Activated T-cell treated with anti-CD3 and anti-CD28 coated beads, Interleukin-2, amount 50 U/mL, for 72 hours (primary cell): ENCODE data around the gene IRAK4. TPM values are rescaled to one million over a fixed set of nuclear protein-coding genes. Genes with fewer than 3 reads are reported as not detected.

Experiments used
- ATAC-seq, 2 donors: fragments of 150-1000 bp; cut with Tn5 transposase; replicated peaks in 1 of 2; 2 replicates each; pipeline ENCODE4 v1.10.0; 2021; ENCODE audit warnings: moderate library complexity in 2 of 2, mild to moderate bottlenecking in 1 of 2
- DNase-seq, 2 donors: peaks; one replicate each; pipeline ENCODE4 v3.0.0; 2021 to 2022; ENCODE audit warnings: mixed read lengths in 1 of 2
- H3K27ac Mint-ChIP-seq: one replicate; pipeline ENCODE4 v1.8.0; 2022; ENCODE audit warnings: mild to moderate bottlenecking, moderate library complexity, mixed read lengths
- H3K27me3 Mint-ChIP-seq: one replicate; pipeline ENCODE4 v1.8.0; 2022; ENCODE audit warnings: low read depth, mixed read lengths
- H3K36me3 Mint-ChIP-seq, 2 donors: one replicate each; pipeline ENCODE4 v1.8.0; 2022; ENCODE audit warnings: mixed read lengths in 2 of 2, mild to moderate bottlenecking in 1 of 2; ENCODE audit not compliant: insufficient read depth in 2 of 2
- H3K4me1 Mint-ChIP-seq: one replicate; pipeline ENCODE4 v1.8.0; 2022; ENCODE audit warnings: low read depth, mixed read lengths
- H3K4me3 Mint-ChIP-seq, 2 donors: one replicate each; pipeline ENCODE4 v1.8.0; 2022; ENCODE audit warnings: mild to moderate bottlenecking in 2 of 2, mixed read lengths in 2 of 2, moderate library complexity in 2 of 2
- H3K9me3 Mint-ChIP-seq, 2 donors: one replicate each; pipeline ENCODE4 v1.8.0; 2022; ENCODE audit warnings: mixed read lengths in 2 of 2
- total RNA-seq, 2 donors: library from RNA; stranded (reverse); gene quantifications; one replicate each; pipeline ENCODE4 v1.2.3, GENCODE V29; 2022

IRAK4 gene
- total RNA-seq, 2 donors from 2014 or later, result 41.4 TPM

GRCh38 chr12:43789941-43790340 lies 31.2 kb downstream of the IRAK4 start:
- Mint-ChIP-seq H3K27me3 (no peaks in the 10 kb centered on the region), H3K4me1 (no peaks in the 10 kb centered on the region)
- no peak for ATAC-seq

GRCh38 chr12:43795716-43796280 lies 37.0 kb downstream of the IRAK4 start:
- DNase-seq, result no peak
- H3K27me3 Mint-ChIP-seq, result no peaks in the 10 kb centered on the region
- no peak overlapping the region for H3K4me3 Mint-ChIP-seq
- H3K27ac Mint-ChIP-seq, result peak overlapping the region; percentile 63
- ATAC-seq, result no peak
- peaks cover 2 to 14% of the 10 kb centered on the region in 2 donors for H3K36me3 Mint-ChIP-seq
- H3K4me1 Mint-ChIP-seq, result peaks cover 9% of the 10 kb centered on the region
- no peaks in the 10 kb centered on the region for H3K9me3 Mint-ChIP-seq

More at GRCh38 chr12:43789941-43790340, 31.2 kb downstream of the IRAK4 start:
- H3K36me3 Mint-ChIP-seq, result peaks cover 2 to 4% of the 10 kb centered on the region in 2 donors
- no peak overlapping the region for H3K27ac Mint-ChIP-seq
- H3K4me3 Mint-ChIP-seq, result no peak overlapping the region
- no peak for DNase-seq
- no peaks in the 10 kb centered on the region for H3K9me3 Mint-ChIP-seq

GRCh38 chr12:43797561-43798217 lies 38.9 kb downstream of the IRAK4 start:
- Mint-ChIP-seq H3K27ac (peak overlapping the region; percentile 19), H3K4me1 (peaks cover 9% of the 10 kb centered on the region), H3K9me3 (no peaks in the 10 kb centered on the region), H3K4me3 (no peak overlapping the region), H3K36me3 (peaks cover 2 to 17% of the 10 kb centered on the region in 2 donors), H3K27me3 (no peaks in the 10 kb centered on the region)
- no peak for DNase-seq
- no peak for ATAC-seq

- ATAC-seq (no peak), DNase-seq (no peak)
- H3K27ac Mint-ChIP-seq, result peak overlapping the region; percentile 98
- peaks cover 24% of the 10 kb centered on the region for H3K4me1 Mint-ChIP-seq
- peak overlapping the region; percentile 92 to 100 for H3K4me3 Mint-ChIP-seq
- H3K36me3 Mint-ChIP-seq, result peaks cover 4 to 9% of the 10 kb centered on the region in 2 donors
- no peaks in the 10 kb centered on the region for H3K27me3 Mint-ChIP-seq
- H3K9me3 Mint-ChIP-seq, result no peaks in the 10 kb centered on the region
These were observed 46.6 kb downstream of the IRAK4 start for GRCh38 chr12:43805149-43805859.

- Mint-ChIP-seq H3K9me3 (no peaks in the 10 kb centered on the region), H3K27me3 (no peaks in the 10 kb centered on the region), H3K4me1 (peaks cover 24% of the 10 kb centered on the region), H3K4me3 (peak within 1 kb of the TSS; percentile 92 to 100), H3K27ac (peak within 1 kb of the TSS; percentile 99), H3K36me3 (peaks cover 2 to 7% of the 10 kb centered on the region in 2 donors)
- ATAC-seq, result peak; percentile 98
- DNase-seq, result peak; percentile 88 to 94
These were observed 47.3 kb downstream of the IRAK4 start, which contains the start of gene TWF1 for GRCh38 chr12:43805860-43806736. Gene TWF1, minus strand, starts transcription at chr12:43806317. Its CDS starts 72 bp downstream, at chr12:43806245.

- Mint-ChIP-seq H3K27me3 (no peaks in the 10 kb centered on the region), H3K4me3 (peak overlapping the region; percentile 92 to 100), H3K36me3 (peaks cover 2 to 6% of the 10 kb centered on the region in 2 donors), H3K9me3 (no peaks in the 10 kb centered on the region), H3K27ac (peak overlapping the region; percentile 99), H3K4me1 (peaks cover 24% of the 10 kb centered on the region)
- DNase-seq (no peak), ATAC-seq (no peak)
These were observed 48.0 kb downstream of the IRAK4 start for GRCh38 chr12:43806737-43807072.

GRCh38 chr12:43807386-43807785 lies 48.6 kb downstream of the IRAK4 start:
- Mint-ChIP-seq H3K4me3 (peak overlapping the region; percentile 92 to 100), H3K9me3 (no peaks in the 10 kb centered on the region), H3K36me3 (peaks cover 2 to 6% of the 10 kb centered on the region in 2 donors), H3K27me3 (no peaks in the 10 kb centered on the region), H3K27ac (peak overlapping the region; percentile 99), H3K4me1 (peaks cover 24% of the 10 kb centered on the region)
- ATAC-seq (no peak), DNase-seq (no peak)

GRCh38 chr12:43812057-43812456 lies 53.3 kb downstream of the IRAK4 start:
- DNase-seq (no peak), ATAC-seq (no peak)
- H3K36me3 Mint-ChIP-seq, result no peaks in the 10 kb centered on the region
- H3K9me3 Mint-ChIP-seq, result no peaks in the 10 kb centered on the region
- H3K4me3 Mint-ChIP-seq, result no peak overlapping the region
- H3K27me3 Mint-ChIP-seq, result no peaks in the 10 kb centered on the region
- no peak overlapping the region for H3K27ac Mint-ChIP-seq
- peaks cover 15% of the 10 kb centered on the region for H3K4me1 Mint-ChIP-seq

GRCh38 chr12:43812926-43813325 lies 54.2 kb downstream of the IRAK4 start:
- no peak for ATAC-seq
- DNase-seq, result no peak
- H3K4me3 Mint-ChIP-seq, result no peak overlapping the region
- H3K9me3 Mint-ChIP-seq, result no peaks in the 10 kb centered on the region
- peaks cover 9% of the 10 kb centered on the region for H3K4me1 Mint-ChIP-seq
- H3K36me3 Mint-ChIP-seq, result no peaks in the 10 kb centered on the region
- H3K27ac Mint-ChIP-seq, result no peak overlapping the region
- H3K27me3 Mint-ChIP-seq, result no peaks in the 10 kb centered on the region

- DNase-seq (no peak), ATAC-seq (no peak)
- no peak overlapping the region for H3K27ac Mint-ChIP-seq
- no peaks in the 10 kb centered on the region for H3K36me3 Mint-ChIP-seq
- H3K27me3 Mint-ChIP-seq, result no peaks in the 10 kb centered on the region
- no peak overlapping the region for H3K4me3 Mint-ChIP-seq
- no peaks in the 10 kb centered on the region for H3K9me3 Mint-ChIP-seq
- peaks cover 9% of the 10 kb centered on the region for H3K4me1 Mint-ChIP-seq
These were observed 56.7 kb downstream of the IRAK4 start for GRCh38 chr12:43815416-43815815.

GRCh38 chr12:43816168-43816567 lies 57.4 kb downstream of the IRAK4 start:
- peak; percentile 90 to 92 for ATAC-seq
- no peaks in the 10 kb centered on the region for H3K9me3 Mint-ChIP-seq
- no peaks in the 10 kb centered on the region for H3K27me3 Mint-ChIP-seq
- no peaks in the 10 kb centered on the region for H3K36me3 Mint-ChIP-seq
- peak; percentile 21 to 24 for DNase-seq
- peak overlapping the region in 1 of 2 donors; percentile 3 for H3K4me3 Mint-ChIP-seq
- no peak overlapping the region for H3K27ac Mint-ChIP-seq
- peaks cover 9% of the 10 kb centered on the region for H3K4me1 Mint-ChIP-seq

- Mint-ChIP-seq H3K27me3 (no peaks in the 10 kb centered on the region), H3K36me3 (no peaks in the 10 kb centered on the region), H3K27ac (no peak overlapping the region)
These were observed 65.5 kb downstream of the IRAK4 start for GRCh38 chr12:43824207-43824775.

More at GRCh38 chr12:43824207-43824775, 65.5 kb downstream of the IRAK4 start:
- Mint-ChIP-seq H3K9me3 (no peaks in the 10 kb centered on the region), H3K4me3 (no peak overlapping the region), H3K4me1 (no peaks in the 10 kb centered on the region)
- DNase-seq, result no peak
- no peak for ATAC-seq
